B cell (primary cell): ENCODE measurements around the gene SLC50A1. TPM values are rescaled to one million over a fixed set of nuclear protein-coding genes. Genes with fewer than 3 reads are reported as not detected.

Experiments used
- ATAC-seq: fragments of 200-7000 bp; cut with Tn5 transposase; one replicate; pipeline ENCODE4 v1.10.0; 2021; ENCODE audit warnings: low read depth, mild to moderate bottlenecking, moderate number of reproducible peaks, moderate library complexity
- CTCF ChIA-PET: fragments of 350-600 bp; sonication (Branson Sonifier 250); formaldehyde crosslinking; loops from one replicate; lab custom pipeline; 2021; ENCODE audit warnings: antibody characterized with exemption, inconsistent platforms; lab: Charles Lee
- POLR2A ChIA-PET: fragments of 350-600 bp; sonication (Branson Sonifier 250); formaldehyde crosslinking; loops from one replicate; lab custom pipeline; 2021; ENCODE audit warnings: antibody characterized with exemption; lab: Charles Lee
- DNase-seq: peaks from one replicate; pipeline ENCODE4 v3.0.0; 2013
- H2AFZ ChIP-seq: 2 replicates; pipeline ENCODE4 v1.6.1; 2012; ENCODE audit warnings: mild to moderate bottlenecking, low read depth, low read length; ENCODE audit not compliant: insufficient read depth, poor library complexity, severe bottlenecking
- H3K27ac ChIP-seq, 2 donors: 1 replicate in 1 of 2; 2 replicates in 1 of 2; pipeline ENCODE4 v1.5.1; 2012 to 2013; ENCODE audit warnings: low read length in 2 of 2, mild to moderate bottlenecking in 2 of 2, moderate library complexity in 1 of 2
- H3K27me3 ChIP-seq, 4 experiments: fragments of 200-600 bp in 1 of 4; sonication (generic) in 1 of 4; replicated peaks in 1 of 4; 1 replicate in 2 of 4; 2 replicates in 2 of 4; pipeline versions ENCODE4 v1.6.1 to v1.7.0; 2013 to 2016; ENCODE audit warnings: low read length in 3 of 4, mild to moderate bottlenecking in 2 of 4, mixed read lengths in 1 of 4, moderate library complexity in 1 of 4; ENCODE audit not compliant: insufficient read depth in 4 of 4, control insufficient read depth in 3 of 4; ENCODE audit errors: control extremely low read depth in 1 of 4
- H3K36me3 ChIP-seq, 2 experiments: replicated peaks in 1 of 2; 1 replicate in 1 of 2; 2 replicates in 1 of 2; pipeline versions ENCODE4 v1.6.1 to v1.7.1; 2013; ENCODE audit warnings: low read length in 1 of 2; ENCODE audit not compliant: insufficient read depth in 2 of 2, control insufficient read depth in 1 of 2; ENCODE audit errors: control extremely low read depth in 1 of 2, extremely low read depth in 1 of 2
- H3K4me1 ChIP-seq, 2 donors: fragments of 200-600 bp in 1 of 2; sonication (generic) in 1 of 2; 1 replicate in 1 of 2; 2 replicates in 1 of 2; pipeline versions ENCODE4 v1.5.1 to v1.6.1; 2013 to 2017; ENCODE audit warnings: low read length in 2 of 2; ENCODE audit not compliant: control insufficient read depth in 2 of 2, insufficient read depth in 2 of 2
- H3K4me2 ChIP-seq: replicated peaks from 2 replicates; pipeline ENCODE3; 2012; ENCODE audit warnings: mild to moderate bottlenecking, low read depth, low read length; ENCODE audit not compliant: poor library complexity, severe bottlenecking
- H3K4me3 ChIP-seq, 5 experiments: fragments of 200-600 bp in 1 of 5; sonication (generic) in 1 of 5; 1 replicate in 3 of 5; 2 replicates in 2 of 5; pipeline versions ENCODE4 v1.5.1 to v1.7.0; 2011 to 2016; ENCODE audit warnings: low read length in 4 of 5, mild to moderate bottlenecking in 4 of 5, low read depth in 2 of 5, control low read depth in 1 of 5, moderate library complexity in 1 of 5; ENCODE audit not compliant: insufficient read depth in 1 of 5; ENCODE audit errors: control extremely low read depth in 1 of 5, extremely low read depth in 1 of 5
- H3K79me2 ChIP-seq: fragments of 200-600 bp; sonication (generic); one replicate; pipeline ENCODE4 v1.6.0; 2016; ENCODE audit warnings: low read length; ENCODE audit not compliant: control insufficient read depth, insufficient read depth
- H3K9ac ChIP-seq: fragments of 200-600 bp; sonication (generic); 2 replicates; pipeline ENCODE4 v1.6.1; 2017; ENCODE audit warnings: mild to moderate bottlenecking, low read length, moderate library complexity
- H3K9me3 ChIP-seq, 3 donors: one replicate each; pipeline versions ENCODE4 v1.6.1 to v1.7.1; 2013; ENCODE audit warnings: low read length in 2 of 3; ENCODE audit not compliant: control insufficient read depth in 2 of 3, insufficient read depth in 1 of 3; ENCODE audit errors: control extremely low read depth in 1 of 3
- H4K20me1 ChIP-seq: 2 replicates; pipeline ENCODE4 v1.6.0; 2012; ENCODE audit warnings: mild to moderate bottlenecking, low read length; ENCODE audit not compliant: insufficient read depth, control insufficient read depth, poor library complexity, severe bottlenecking
- H3K27ac Mint-ChIP-seq: one replicate; pipeline ENCODE4 v1.8.0; 2021; ENCODE audit warnings: mixed read lengths
- H3K27me3 Mint-ChIP-seq: one replicate; pipeline ENCODE4 v1.8.0; 2021; ENCODE audit warnings: mixed read lengths
- H3K4me1 Mint-ChIP-seq: one replicate; pipeline ENCODE4 v1.8.0; 2021; ENCODE audit warnings: mixed read lengths
- H3K4me3 Mint-ChIP-seq: one replicate; pipeline ENCODE4 v1.8.0; 2021; ENCODE audit warnings: mixed read lengths
- H3K9me3 Mint-ChIP-seq: one replicate; pipeline ENCODE4 v1.8.0; 2022; ENCODE audit warnings: mixed read lengths; ENCODE audit not compliant: insufficient read depth
- EZH2 ChIP-seq: IDR thresholded peaks from 2 replicates; pipeline ENCODE4 v1.6.1; 2012; ENCODE audit warnings: borderline replicate concordance, low read depth, mild to moderate bottlenecking, moderate library complexity, low read length; ENCODE audit not compliant: insufficient read depth, poor library complexity, severe bottlenecking
- WGBS: methylation state at CpG from one replicate; pipeline ENCODE4 v1.1.5; 2013; ENCODE audit warnings: missing lambda C conversion rate; ENCODE audit not compliant: insufficient coverage; 5-methylcytosine and 5-hydroxymethylcytosine counted together
- intact Hi-C: fragments of 100-400 bp; cut with micrococcal nuclease; formaldehyde crosslinking; loops from one replicate; pipeline ENCODE4 v1.10.0; 2022
- polyA plus RNA-seq: library from polyadenylated mRNA; depleted of rRNA; stranded (reverse); fragments of >200 nt; gene quantifications from 2 replicates; pipeline ENCODE4 v1.2.3, GENCODE V29; 2012
- small RNA-seq: library from RNA; depleted of rRNA; stranded (forward); fragments of <200 nt; gene quantifications from one replicate; pipeline ENCODE3, GENCODE V24; 2012; ENCODE audit warnings: low replicate concordance, low read depth; ENCODE audit not compliant: insufficient read length
- total RNA-seq, 2 donors: library from RNA; stranded (reverse); fragments of 120-200 nt in 1 of 2; gene quantifications; 1 replicate in 1 of 2; 2 replicates in 1 of 2; pipeline versions ENCODE4 v1.2.3 to v1.2.4, GENCODE V29; 2013 to 2022
- TF ChIP-seq, protein P1 (sequence below): fragments of 200-600 bp; IDR thresholded peaks from one replicate; pipeline ENCODE4 v1.8.0; 2022; ENCODE audit warnings: antibody characterized with exemption, mild to moderate bottlenecking

The SLC50A1 gene
- total and polyA plus RNA-seq, 2 donors (not counting 1 experiment from before 2014, with no cell fraction given), result 62.8 to 86.8 TPM

DNA sequence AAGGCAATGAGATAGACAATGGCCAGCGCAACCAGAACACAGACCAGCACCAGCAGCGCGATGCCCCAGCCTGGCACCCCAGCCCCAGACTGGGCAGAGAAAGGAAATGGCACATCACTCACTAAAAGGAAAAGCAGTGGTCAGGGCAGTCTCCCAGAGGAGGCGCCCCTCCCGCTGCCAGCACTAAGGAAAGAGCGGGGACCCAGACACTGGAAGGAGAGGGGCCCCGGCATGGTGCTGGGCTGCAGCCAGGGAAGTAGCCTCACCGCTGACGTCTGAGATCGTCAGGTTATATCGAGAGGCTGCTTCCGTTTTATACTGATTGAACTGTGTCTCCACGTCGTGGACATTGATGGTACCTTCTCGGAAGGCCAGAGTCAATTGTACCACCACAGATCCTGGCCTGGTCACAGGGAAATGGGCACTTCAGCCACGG lies 51.8 kb downstream of the SLC50A1 start:
- 85% methylated on average over 16 of the region's 16 CpGs for WGBS
- no peak overlapping the region for H3K9ac ChIP-seq
- no peaks in the 10 kb centered on the region for H3K79me2 ChIP-seq
- no peaks in the 10 kb centered on the region for H3K27me3 Mint-ChIP-seq
- no peak overlapping the region for H2AFZ ChIP-seq
- CTCF ChIA-PET, result interaction anchor here (1.8 kb wide), 1 partner anchor 13 kb away, joined by 4 read pairs; no protein-coding TSS in a partner anchor
- TF ChIP-seq, protein P1, sequence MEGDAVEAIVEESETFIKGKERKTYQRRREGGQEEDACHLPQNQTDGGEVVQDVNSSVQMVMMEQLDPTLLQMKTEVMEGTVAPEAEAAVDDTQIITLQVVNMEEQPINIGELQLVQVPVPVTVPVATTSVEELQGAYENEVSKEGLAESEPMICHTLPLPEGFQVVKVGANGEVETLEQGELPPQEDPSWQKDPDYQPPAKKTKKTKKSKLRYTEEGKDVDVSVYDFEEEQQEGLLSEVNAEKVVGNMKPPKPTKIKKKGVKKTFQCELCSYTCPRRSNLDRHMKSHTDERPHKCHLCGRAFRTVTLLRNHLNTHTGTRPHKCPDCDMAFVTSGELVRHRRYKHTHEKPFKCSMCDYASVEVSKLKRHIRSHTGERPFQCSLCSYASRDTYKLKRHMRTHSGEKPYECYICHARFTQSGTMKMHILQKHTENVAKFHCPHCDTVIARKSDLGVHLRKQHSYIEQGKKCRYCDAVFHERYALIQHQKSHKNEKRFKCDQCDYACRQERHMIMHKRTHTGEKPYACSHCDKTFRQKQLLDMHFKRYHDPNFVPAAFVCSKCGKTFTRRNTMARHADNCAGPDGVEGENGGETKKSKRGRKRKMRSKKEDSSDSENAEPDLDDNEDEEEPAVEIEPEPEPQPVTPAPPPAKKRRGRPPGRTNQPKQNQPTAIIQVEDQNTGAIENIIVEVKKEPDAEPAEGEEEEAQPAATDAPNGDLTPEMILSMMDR, result no peak
- TF ChIP-seq EZH2, result no peak
- H3K4me1 ChIP-seq, result peaks cover 18 to 33% of the 10 kb centered on the region in 2 donors
- no peaks in the 10 kb centered on the region for H3K9me3 ChIP-seq
- no peak overlapping the region for H3K27ac Mint-ChIP-seq
- no peak overlapping the region for H3K27ac ChIP-seq
- H3K36me3 ChIP-seq, result no peaks in the 10 kb centered on the region
- no peak overlapping the region for H3K4me2 ChIP-seq
- no peak overlapping the region for H3K4me3 Mint-ChIP-seq
- no peak overlapping the region for H3K4me3 ChIP-seq
- DNase-seq (no peak), ATAC-seq (no peak)
- intact Hi-C loops, result no loop called here
- POLR2A ChIA-PET, result no interaction called here
- no peaks in the 10 kb centered on the region for H3K27me3 ChIP-seq
- H3K4me1 Mint-ChIP-seq, result peaks cover 33% of the 10 kb centered on the region
- H4K20me1 ChIP-seq, result no peaks in the 10 kb centered on the region
- H3K9me3 Mint-ChIP-seq, result no peaks in the 10 kb centered on the region

DNA sequence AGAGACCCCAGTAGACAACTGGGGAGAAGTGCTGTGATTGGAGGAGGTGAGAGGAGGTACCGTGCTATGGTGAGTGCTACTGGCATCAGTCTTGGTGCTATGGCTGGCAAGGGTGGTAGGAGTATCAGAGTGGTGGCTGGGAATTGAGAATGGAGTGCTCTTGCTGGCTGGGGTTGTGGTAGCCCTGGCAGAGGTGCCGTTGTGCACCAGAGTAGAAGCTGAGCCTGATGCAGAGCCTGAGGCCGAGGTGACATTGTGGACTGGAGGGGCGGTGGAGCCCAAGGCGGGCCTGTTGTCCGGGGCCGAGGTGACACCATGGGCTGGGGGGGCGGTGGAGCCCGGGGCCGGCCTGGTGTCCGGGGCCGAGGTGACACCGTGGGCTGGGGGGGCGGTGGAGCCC lies 52.6 kb downstream of the SLC50A1 start:
- H4K20me1 ChIP-seq, result no peaks in the 10 kb centered on the region
- no peak for DNase-seq
- ATAC-seq, result no peak
- no peak overlapping the region for H3K4me3 ChIP-seq
- peaks cover 0 to 4% (median 0%) of the 10 kb centered on the region in 4 experiments for H3K27me3 ChIP-seq
- Mint-ChIP-seq H3K4me1 (peaks cover 37% of the 10 kb centered on the region), H3K27me3 (no peaks in the 10 kb centered on the region), H3K9me3 (no peaks in the 10 kb centered on the region), H3K27ac (peak overlapping the region; percentile 51), H3K4me3 (no peak overlapping the region)
- H3K9me3 ChIP-seq, result no peaks in the 10 kb centered on the region
- intact Hi-C loops, result no loop called here
- 97% methylated on average over 5 of the region's 14 CpGs for WGBS
- H3K4me1 ChIP-seq, result peaks cover 23 to 40% of the 10 kb centered on the region in 2 donors
- no peak overlapping the region for H3K9ac ChIP-seq
- H3K27ac ChIP-seq, result no peak overlapping the region
- no peak overlapping the region for H2AFZ ChIP-seq
- ChIA-PET CTCF (interaction anchor here (1.8 kb wide), 1 partner anchor 14 kb away, joined by 4 read pairs; no protein-coding TSS in a partner anchor), POLR2A (no interaction called here)
- H3K4me2 ChIP-seq, result no peak overlapping the region
- TF ChIP-seq, protein P1, result no peak
- no peak for TF ChIP-seq EZH2
- H3K79me2 ChIP-seq, result no peaks in the 10 kb centered on the region
- H3K36me3 ChIP-seq, result no peaks in the 10 kb centered on the region

Small RNA genes lying within 50 kb of the gene (small RNA-seq; reads per million reads assigned to genes)
- gene HMGN2P18, result not detected
- gene RF00019, result not detected

Other genes starting within 250 kb of the SLC50A1 start
- gene PMVK, start 199.1 kb upstream of the SLC50A1 start, total RNA-seq, result 15.0 TPM in 2 replicates
- 11.9 and 15.4 TPM in 2 replicates for gene PMVK, start 199.1 kb upstream of the SLC50A1 start, polyA plus RNA-seq
- 212 and 219 TPM in 2 replicates for gene PBXIP1, start 179.8 kb upstream of the SLC50A1 start, total RNA-seq
- gene PBXIP1, start 179.8 kb upstream of the SLC50A1 start, polyA plus RNA-seq, result 77.6 and 88.8 TPM in 2 replicates
- gene PYGO2, start 174.1 kb upstream of the SLC50A1 start, total RNA-seq, result 47.5 and 52.7 TPM in 2 replicates
- 13.0 and 22.2 TPM in 2 replicates for gene PYGO2, start 174.1 kb upstream of the SLC50A1 start, polyA plus RNA-seq
- 59.0 and 61.4 TPM in 2 replicates for gene SHC1, start 165.1 kb upstream of the SLC50A1 start, total RNA-seq
- gene SHC1, start 165.1 kb upstream of the SLC50A1 start, polyA plus RNA-seq, result 50.1 and 64.0 TPM in 2 replicates
- gene CKS1B, start 161.2 kb upstream of the SLC50A1 start, total RNA-seq, result 16.8 and 17.5 TPM in 2 replicates
- gene CKS1B, start 161.2 kb upstream of the SLC50A1 start, polyA plus RNA-seq, result 24.4 and 33.0 TPM in 2 replicates
- 49.6 and 51.4 TPM in 2 replicates for gene FLAD1, start 152.5 kb upstream of the SLC50A1 start, total RNA-seq
- gene FLAD1, start 152.5 kb upstream of the SLC50A1 start, polyA plus RNA-seq, result 68.9 and 83.0 TPM in 2 replicates
- gene LENEP, start 142.3 kb upstream of the SLC50A1 start, total RNA-seq, result 1.7 and 2.0 TPM in 2 replicates
- not detected in 2 replicates for gene LENEP, start 142.3 kb upstream of the SLC50A1 start, polyA plus RNA-seq
- 55.7 and 66.0 TPM in 2 replicates for gene ZBTB7B, start 133.1 kb upstream of the SLC50A1 start, total RNA-seq
- gene ZBTB7B, start 133.1 kb upstream of the SLC50A1 start, polyA plus RNA-seq, result 56.4 and 67.3 TPM in 2 replicates
- gene DCST2, start 102.1 kb upstream of the SLC50A1 start, total RNA-seq, result 0.89 and 0.90 TPM in 2 replicates
- 2.9 and 5.4 TPM in 2 replicates for gene DCST2, start 102.1 kb upstream of the SLC50A1 start, polyA plus RNA-seq
- gene DCST1, start 102.0 kb upstream of the SLC50A1 start, total RNA-seq, result not detected in 2 replicates
- 0.22 and 0.52 TPM in 2 replicates for gene DCST1, start 102.0 kb upstream of the SLC50A1 start, polyA plus RNA-seq
- gene ADAM15, start 84.5 kb upstream of the SLC50A1 start, total RNA-seq, result 14.6 and 17.0 TPM in 2 replicates
- gene ADAM15, start 84.5 kb upstream of the SLC50A1 start, polyA plus RNA-seq, result 28.4 and 35.1 TPM in 2 replicates
- 8.4 and 9.9 TPM in 2 replicates for gene EFNA4, start 72.1 kb upstream of the SLC50A1 start, total RNA-seq
- 6.5 and 10.6 TPM in 2 replicates for gene EFNA4, start 72.1 kb upstream of the SLC50A1 start, polyA plus RNA-seq
- gene EFNA3, start 57.0 kb upstream of the SLC50A1 start, total RNA-seq, result 1.6 and 3.7 TPM in 2 replicates
- gene EFNA3, start 57.0 kb upstream of the SLC50A1 start, polyA plus RNA-seq, result 1.8 and 3.2 TPM in 2 replicates
- 0.56 TPM in 1 of 2 replicates, not detected in the other for gene EFNA1, start 8.0 kb upstream of the SLC50A1 start, total RNA-seq
- 0.28 and 1.5 TPM in 2 replicates for gene EFNA1, start 8.0 kb upstream of the SLC50A1 start, polyA plus RNA-seq
- 39.9 and 41.7 TPM in 2 replicates for gene DPM3, start 4.7 kb downstream of the SLC50A1 start, total RNA-seq
- gene DPM3, start 4.7 kb downstream of the SLC50A1 start, polyA plus RNA-seq, result 68.0 and 97.3 TPM in 2 replicates
- gene KRTCAP2, start 37.5 kb downstream of the SLC50A1 start, total RNA-seq, result 136 and 151 TPM in 2 replicates
- 190 and 259 TPM in 2 replicates for gene KRTCAP2, start 37.5 kb downstream of the SLC50A1 start, polyA plus RNA-seq
- gene TRIM46, start 38.0 kb downstream of the SLC50A1 start, total RNA-seq, result 1.3 and 2.6 TPM in 2 replicates
- 3.4 TPM in 2 replicates for gene TRIM46, start 38.0 kb downstream of the SLC50A1 start, polyA plus RNA-seq
- 26.0 and 28.6 TPM in 2 replicates for gene THBS3, start 72.0 kb downstream of the SLC50A1 start, total RNA-seq
- 28.0 and 34.3 TPM in 2 replicates for gene THBS3, start 72.0 kb downstream of the SLC50A1 start, polyA plus RNA-seq
- 18.4 and 19.0 TPM in 2 replicates for gene MTX1, start 72.8 kb downstream of the SLC50A1 start, total RNA-seq
- 34.2 and 40.4 TPM in 2 replicates for gene MTX1, start 72.8 kb downstream of the SLC50A1 start, polyA plus RNA-seq
- 13.5 and 15.2 TPM in 2 replicates for gene ENTREP3, start 119.6 kb downstream of the SLC50A1 start, total RNA-seq
- 5.3 and 7.6 TPM in 2 replicates for gene ENTREP3, start 119.6 kb downstream of the SLC50A1 start, polyA plus RNA-seq
- 69.6 and 79.8 TPM in 2 replicates for gene SCAMP3, start 126.5 kb downstream of the SLC50A1 start, total RNA-seq
- 80.5 and 107 TPM in 2 replicates for gene SCAMP3, start 126.5 kb downstream of the SLC50A1 start, polyA plus RNA-seq
- 136 and 152 TPM in 2 replicates for gene CLK2, start 137.7 kb downstream of the SLC50A1 start, total RNA-seq
- 159 and 161 TPM in 2 replicates for gene CLK2, start 137.7 kb downstream of the SLC50A1 start, polyA plus RNA-seq
- 9.0 and 9.2 TPM in 2 replicates for gene HCN3, start 141.6 kb downstream of the SLC50A1 start, total RNA-seq
- gene HCN3, start 141.6 kb downstream of the SLC50A1 start, polyA plus RNA-seq, result 6.2 TPM in 2 replicates
- gene PKLR, start 165.6 kb downstream of the SLC50A1 start, total RNA-seq, result not detected in 2 replicates
- not detected in 2 replicates for gene PKLR, start 165.6 kb downstream of the SLC50A1 start, polyA plus RNA-seq
- 128 and 141 TPM in 2 replicates for gene FDPS, start 173.0 kb downstream of the SLC50A1 start, total RNA-seq
- gene FDPS, start 173.0 kb downstream of the SLC50A1 start, polyA plus RNA-seq, result 88.3 and 100 TPM in 2 replicates
- gene RUSC1, start 185.0 kb downstream of the SLC50A1 start, total RNA-seq, result 19.3 and 22.8 TPM in 2 replicates
- gene RUSC1, start 185.0 kb downstream of the SLC50A1 start, polyA plus RNA-seq, result 20.3 and 20.8 TPM in 2 replicates